GM18498 (cell line): ENCODE measurements around the gene ALPP.
"Not testable (repeated sequence)": the region's sequence is repeated elsewhere in the genome, so short reads cannot be mapped to it uniquely, and the experiment has no call there.

Source experiments
- ATAC-seq: cut with Tn5 transposase; IDR thresholded peaks from one replicate; pipeline ENCODE4 v1.9.1; 2021; ENCODE audit warnings: mild to moderate bottlenecking, moderate library complexity; ENCODE audit not compliant: unreplicated experiment

ALPP gene

GRCh38 chr2:232379610-232380590 is 1.3 kb downstream of the ALPP start:
- ATAC-seq: not testable (repeated sequence)

- not testable (repeated sequence) for ATAC-seq
Measured at GRCh38 chr2:232381204-232382031, 2.9 kb downstream of the ALPP start.

DNA sequence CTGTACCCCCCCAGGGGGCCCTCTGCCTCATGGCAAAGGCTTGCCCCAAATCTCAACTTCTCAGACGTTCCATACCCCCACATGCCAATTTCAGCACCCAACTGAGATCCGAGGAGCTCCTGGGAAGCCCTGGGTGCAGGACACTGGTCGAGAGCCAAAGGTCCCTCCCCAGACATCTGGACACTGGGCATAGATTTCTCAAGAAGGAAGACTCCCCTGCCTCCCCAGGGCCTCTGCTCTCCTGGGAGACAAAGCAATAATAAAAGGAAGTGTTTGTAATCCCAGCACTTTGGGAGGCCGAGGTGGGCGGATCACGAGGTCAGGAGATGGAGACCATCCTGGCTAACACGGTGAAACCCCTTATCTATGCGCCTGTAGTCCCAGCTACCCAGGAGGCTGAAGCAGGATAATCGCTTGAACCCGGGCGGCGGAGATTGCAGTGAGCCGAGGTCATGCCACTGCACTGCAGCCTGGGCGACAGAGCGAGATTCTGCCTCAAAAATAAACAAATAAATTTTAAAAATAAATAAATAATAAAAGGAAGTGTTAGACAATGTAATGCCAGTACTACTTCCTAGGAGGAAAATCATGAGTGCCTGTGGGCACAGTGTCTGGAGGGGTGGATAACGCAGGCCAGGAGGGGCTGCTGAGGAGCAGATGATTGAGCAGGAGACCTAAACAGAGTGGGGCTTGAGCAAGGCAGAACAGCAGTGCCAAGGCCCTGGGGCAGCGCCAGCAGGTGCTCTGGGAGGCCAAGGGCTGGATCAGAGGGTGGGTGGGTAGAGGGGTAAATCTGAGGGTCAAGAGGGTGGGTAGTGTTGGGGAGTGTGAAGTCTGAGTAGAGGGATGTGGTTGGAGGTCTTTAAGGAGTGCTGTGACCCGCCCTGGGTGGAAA is 4.0 kb downstream of the ALPP start:
- no peak for ATAC-seq

- no peak for ATAC-seq
Measured at GRCh38 chr2:232384466-232384865, 5.9 kb downstream of the ALPP start.

DNA sequence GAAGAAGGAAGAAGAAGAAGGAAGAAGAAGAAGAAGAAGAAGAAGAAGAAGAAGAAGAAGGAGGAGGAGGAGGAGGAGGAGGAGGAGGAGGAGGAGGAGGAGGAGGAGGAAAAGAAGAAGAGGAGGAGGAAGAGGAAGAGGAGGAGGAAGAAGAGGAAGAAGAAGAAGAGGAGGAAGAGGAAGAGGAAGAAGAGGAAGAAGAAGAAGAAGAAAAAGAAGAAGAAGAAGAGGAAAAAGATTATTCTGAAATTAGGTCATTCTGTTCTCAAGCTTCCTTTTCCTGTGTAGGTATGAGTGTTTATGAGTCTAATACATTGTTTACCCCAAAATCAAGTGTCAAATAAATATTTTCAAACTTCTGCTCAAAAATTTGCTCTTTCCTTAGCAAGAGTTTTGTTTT is 6.5 kb downstream of the ALPP start:
- not testable (repeated sequence) for ATAC-seq

DNA sequence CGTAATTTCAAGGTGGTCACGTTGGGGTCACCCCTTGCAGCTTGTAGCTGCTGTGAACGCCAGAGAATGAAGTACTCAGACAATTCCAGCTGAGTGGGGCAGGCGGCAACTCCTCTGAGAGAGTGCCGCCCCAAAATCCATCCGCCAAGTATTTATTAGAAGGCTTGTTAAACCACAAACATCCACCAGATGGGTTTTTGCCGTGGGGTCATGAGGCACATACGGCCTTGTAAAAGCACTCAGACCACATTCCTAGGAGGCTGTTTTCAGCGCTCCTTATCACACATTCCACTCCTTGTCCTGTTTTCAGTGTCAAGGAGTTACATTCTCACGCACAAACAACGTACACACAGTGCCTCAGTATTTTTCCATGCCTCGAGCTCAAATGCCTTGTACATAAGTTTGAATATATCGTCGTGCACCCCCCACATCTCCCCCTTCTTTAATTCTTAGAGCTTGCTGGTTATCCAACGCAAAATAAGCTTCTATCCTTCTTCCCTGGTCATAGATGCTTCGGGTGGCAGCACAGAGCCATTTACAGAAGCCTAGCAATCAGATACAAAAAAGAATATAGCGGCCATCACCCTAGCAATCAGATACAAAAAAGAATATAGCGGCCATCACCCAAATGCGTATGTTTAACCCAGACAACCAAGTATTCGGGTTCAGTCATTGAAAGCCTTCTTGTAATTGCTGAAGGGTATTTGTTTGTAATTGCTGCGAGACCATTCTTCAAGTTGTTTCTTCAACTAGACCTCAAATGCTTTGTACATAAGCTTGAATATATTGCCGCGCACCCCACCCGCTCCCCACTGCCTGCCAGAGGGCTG is 7.3 kb downstream of the ALPP start:
- ATAC-seq: no peak

- ATAC-seq: no peak
Measured at GRCh38 chr2:232386490-232386739, 7.9 kb downstream of the ALPP start.

DNA sequence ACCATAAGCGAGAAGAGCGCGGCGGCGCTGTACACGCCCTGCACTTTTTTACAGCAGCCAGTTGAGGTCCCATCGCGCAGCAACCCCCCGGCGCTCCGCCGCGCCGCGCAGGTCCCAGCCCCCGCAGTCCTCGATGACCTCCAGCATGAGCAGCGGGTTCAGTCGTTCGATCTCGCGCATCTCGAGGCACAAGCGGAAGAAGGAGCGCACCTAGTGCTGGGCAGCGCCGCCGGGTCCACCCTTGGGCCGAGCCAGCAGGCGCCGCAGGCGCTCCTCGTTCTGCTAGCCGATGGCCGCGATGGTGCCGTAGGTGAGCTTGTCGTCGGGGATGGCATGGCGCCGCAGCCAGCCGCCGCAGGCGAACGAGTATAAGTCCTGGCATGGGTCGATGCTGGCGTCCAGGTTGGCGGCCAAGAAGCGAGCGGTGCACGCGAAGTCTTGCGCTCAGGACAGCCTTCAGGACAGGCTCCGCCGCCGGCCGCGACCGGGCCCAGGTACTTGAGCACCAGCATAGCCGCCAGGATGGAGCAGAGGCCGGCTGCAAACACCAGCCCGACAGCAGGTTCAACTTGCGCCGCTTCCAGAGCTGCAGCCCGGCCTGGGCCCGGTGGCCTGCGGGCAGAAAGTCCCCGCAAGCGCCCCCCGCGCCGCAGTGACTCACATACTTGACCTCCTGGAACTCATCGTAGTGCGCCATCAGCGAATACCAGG is 8.3 kb downstream of the ALPP start:
- no peak for ATAC-seq

- no peak for ATAC-seq
Measured at GRCh38 chr2:232387451-232388171, 9.1 kb downstream of the ALPP start.

DNA sequence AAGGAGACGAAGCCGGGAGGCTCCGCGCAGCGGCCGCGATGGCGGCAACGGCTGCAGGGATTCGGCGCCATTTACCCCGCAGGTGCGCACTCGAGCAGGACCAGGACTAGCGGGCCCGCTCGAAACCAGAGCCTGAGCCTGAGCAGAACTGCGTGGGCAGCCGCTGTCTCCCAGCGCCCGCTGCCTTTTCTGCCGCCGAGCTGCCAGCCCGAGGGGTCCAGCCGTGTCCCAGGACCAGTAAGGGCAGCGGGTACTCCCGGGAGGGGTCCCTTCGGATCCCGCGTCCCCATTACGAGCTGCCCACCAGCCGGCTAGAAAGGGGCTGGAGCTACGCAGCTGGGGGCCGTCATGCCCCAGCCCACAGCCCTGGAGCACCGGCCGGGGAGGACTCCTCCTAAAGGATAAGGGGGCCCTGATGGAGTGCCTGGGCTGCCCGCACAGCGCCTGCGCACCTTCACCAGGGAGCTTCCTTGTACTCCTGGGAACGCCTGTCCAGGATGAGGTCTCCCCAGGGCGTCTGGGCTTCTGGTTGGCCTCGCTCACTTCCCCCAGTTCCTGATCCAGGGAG is 9.9 kb downstream of the ALPP start:
- ATAC-seq: no peak

DNA sequence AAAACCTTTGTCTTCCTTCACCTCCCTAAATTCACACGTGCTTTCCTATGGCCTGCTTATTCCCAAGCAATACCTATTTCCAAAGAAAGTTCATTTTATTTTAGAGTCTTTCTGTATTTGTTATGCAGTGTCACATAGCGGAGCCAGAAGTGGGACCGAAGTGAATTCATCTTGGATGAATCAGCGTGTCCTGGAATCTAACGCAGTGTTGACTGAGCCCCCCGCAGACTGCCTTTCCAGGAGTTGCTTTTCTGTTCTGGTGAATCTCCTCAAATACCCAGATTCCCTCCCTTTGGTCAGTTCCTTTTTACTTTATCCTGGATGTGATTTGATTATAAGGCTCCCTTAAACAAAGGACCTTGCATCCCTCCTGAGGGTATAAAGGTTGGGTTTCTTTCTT is 10.8 kb downstream of the ALPP start:
- no peak for ATAC-seq

GRCh38 chr2:232390661-232391060 is 12.1 kb downstream of the ALPP start:
- no peak for ATAC-seq

DNA sequence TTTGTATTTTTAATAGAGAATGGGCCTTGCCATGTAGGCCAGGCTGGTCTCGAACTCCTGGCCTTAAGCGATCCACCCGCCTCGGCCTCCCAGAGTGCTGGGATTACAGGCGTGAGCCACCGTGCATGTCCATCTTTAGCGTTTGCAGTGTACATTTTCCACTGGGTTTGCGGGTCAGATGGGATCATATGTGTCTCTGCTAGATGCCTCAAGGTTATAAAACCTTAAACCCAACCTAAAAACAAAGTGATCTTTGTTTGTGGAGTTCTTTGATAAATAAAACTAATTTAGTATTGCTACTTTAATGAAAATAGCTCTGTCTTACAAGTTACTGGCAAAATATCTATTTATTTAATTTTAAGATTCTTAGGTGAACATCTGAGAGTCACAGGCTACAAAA is 15.0 kb downstream of the ALPP start:
- no peak for ATAC-seq

DNA sequence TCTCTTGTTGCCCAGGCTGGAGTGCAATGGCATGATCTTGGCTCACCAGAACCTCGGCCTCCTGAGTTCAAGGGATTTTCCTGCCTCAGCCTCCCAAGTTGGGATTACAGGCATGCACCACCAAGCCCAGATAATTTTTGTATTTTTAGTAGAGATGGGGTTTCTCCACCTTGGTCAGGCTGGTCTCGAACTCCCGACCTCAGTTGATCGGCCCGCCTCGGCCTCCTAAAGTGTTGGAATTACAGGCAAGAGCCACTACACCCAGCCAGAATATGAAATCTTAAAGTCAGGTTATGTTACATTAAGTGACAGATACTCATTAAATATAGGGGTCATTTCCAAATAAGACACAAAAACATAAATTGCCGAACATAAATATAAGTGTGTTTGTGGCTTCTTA is 15.9 kb downstream of the ALPP start:
- ATAC-seq: not testable (repeated sequence)

- ATAC-seq: no peak
Measured at GRCh38 chr2:232395586-232395985, 17.0 kb downstream of the ALPP start.

DNA sequence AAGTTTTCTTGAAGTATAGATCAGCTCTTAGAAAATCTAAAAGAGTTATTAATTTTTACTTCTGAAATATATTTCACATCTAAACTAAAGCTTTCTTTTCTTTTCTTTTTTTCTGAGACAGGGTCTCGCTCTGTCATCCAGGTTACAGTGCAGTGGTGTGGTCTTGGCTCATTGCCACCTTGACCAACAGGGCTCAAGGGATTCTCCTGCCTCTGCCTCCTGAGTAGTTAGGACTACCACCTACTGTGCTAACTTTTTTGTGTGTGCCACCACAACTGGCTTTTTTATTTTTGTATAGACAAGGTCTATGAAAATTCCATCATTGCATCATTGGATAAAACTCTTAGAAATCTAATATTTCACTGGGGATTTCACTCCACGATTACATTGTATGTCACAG is 18.1 kb downstream of the ALPP start:
- no peak for ATAC-seq

DNA sequence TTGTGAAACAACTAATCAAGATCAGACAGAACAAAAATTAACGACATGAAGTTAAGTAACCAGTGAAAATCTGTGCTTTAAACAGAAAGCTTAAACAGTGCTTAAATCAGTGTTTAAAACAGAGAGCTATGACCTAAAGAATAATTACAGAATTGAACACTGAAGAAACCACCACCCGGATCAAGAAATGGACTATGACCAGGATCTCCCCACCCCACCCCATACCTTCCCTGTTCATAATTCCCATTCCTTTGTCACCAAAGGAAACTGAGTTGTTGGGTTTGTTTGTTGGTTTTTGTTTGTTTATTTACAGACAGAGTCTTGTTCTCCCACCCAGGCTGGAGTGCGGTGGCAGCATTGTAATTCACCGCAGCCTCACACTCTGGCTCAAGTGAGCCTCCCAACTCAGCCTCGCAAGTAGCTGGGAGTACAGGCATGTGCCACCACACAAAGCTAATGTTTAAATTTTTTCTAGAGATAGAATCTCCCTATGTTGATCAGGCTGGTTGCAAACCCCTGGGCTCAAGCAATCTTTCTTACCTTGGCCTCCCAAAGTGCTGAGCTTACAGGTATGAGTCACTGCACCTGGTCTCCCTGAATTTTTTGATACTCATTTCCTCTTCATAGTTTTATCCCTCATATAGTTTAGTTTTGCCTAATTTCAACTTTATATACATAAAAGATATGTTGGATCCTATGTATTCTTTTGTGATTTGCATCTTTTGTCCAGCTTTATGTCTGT is 19.9 kb downstream of the ALPP start:
- ATAC-seq: no peak
